ENCODE data around the gene PRDM16.

PRDM16 gene

GRCh38 chr1:3463891-3464648 lies 395.1 kb downstream of the PRDM16 start:
- DNase-seq (ENCODE audit: extremely low read depth in 1 of 2, low read depth in 1 of 2) = no peak

- DNase-seq (ENCODE audit: extremely low read depth in 1 of 2, low read depth in 1 of 2) = no peak
Observed at GRCh38 chr1:3464649-3465025, 395.6 kb downstream of the PRDM16 start.

GRCh38 chr1:3465091-3465934 lies 396.3 kb downstream of the PRDM16 start:
- DNase-seq (ENCODE audit: extremely low read depth in 1 of 2, low read depth in 1 of 2) = no peak

GRCh38 chr1:3465935-3466321 lies 396.9 kb downstream of the PRDM16 start:
- DNase-seq (ENCODE audit: extremely low read depth in 1 of 2, low read depth in 1 of 2) = no peak

- DNase-seq (ENCODE audit: extremely low read depth in 1 of 2, low read depth in 1 of 2) = no peak
Observed at GRCh38 chr1:3466366-3467075, 397.5 kb downstream of the PRDM16 start.

- no peak for DNase-seq (ENCODE audit: extremely low read depth in 1 of 2, low read depth in 1 of 2)
Observed at GRCh38 chr1:3467096-3468036, 398.4 kb downstream of the PRDM16 start.

- no peak for DNase-seq (ENCODE audit: extremely low read depth in 1 of 2, low read depth in 1 of 2)
Observed at GRCh38 chr1:3468236-3469103, 399.5 kb downstream of the PRDM16 start.

GRCh38 chr1:3469104-3469848 lies 400.3 kb downstream of the PRDM16 start:
- no peak for DNase-seq (ENCODE audit: extremely low read depth in 1 of 2, low read depth in 1 of 2)

GRCh38 chr1:3469849-3470649 lies 401.0 kb downstream of the PRDM16 start:
- no peak for DNase-seq (ENCODE audit: extremely low read depth in 1 of 2, low read depth in 1 of 2)

GRCh38 chr1:3470650-3471355 lies 401.8 kb downstream of the PRDM16 start:
- DNase-seq (ENCODE audit: extremely low read depth in 1 of 2, low read depth in 1 of 2) = no peak

GRCh38 chr1:3471356-3472087 lies 402.5 kb downstream of the PRDM16 start:
- DNase-seq (ENCODE audit: extremely low read depth in 1 of 2, low read depth in 1 of 2) = no peak

GRCh38 chr1:3472088-3472850 lies 403.3 kb downstream of the PRDM16 start:
- no peak for DNase-seq (ENCODE audit: extremely low read depth in 1 of 2, low read depth in 1 of 2)

- no peak for DNase-seq (ENCODE audit: extremely low read depth in 1 of 2, low read depth in 1 of 2)
Observed at GRCh38 chr1:3472906-3473305, 403.9 kb downstream of the PRDM16 start.

- DNase-seq (ENCODE audit: extremely low read depth in 1 of 2, low read depth in 1 of 2) = no peak
Observed at GRCh38 chr1:3473381-3473844, 404.4 kb downstream of the PRDM16 start.

GRCh38 chr1:3474016-3474415 lies 405.0 kb downstream of the PRDM16 start:
- no peak for DNase-seq (ENCODE audit: extremely low read depth in 1 of 2, low read depth in 1 of 2)

- no peak for DNase-seq (ENCODE audit: extremely low read depth in 1 of 2, low read depth in 1 of 2)
Observed at GRCh38 chr1:3474421-3474820, 405.4 kb downstream of the PRDM16 start.

Measured in activated CD8-positive, alpha-beta memory T cell treated with anti-CD3 and anti-CD28 coated beads for 1 hour (primary cell).